GM18511 (cell line): Measurements from ENCODE around the gene TOX2.
A peak's percentile ranks its signal among the peaks of the same experiment; 100 is the strongest.

Source experiments
- ATAC-seq: cut with Tn5 transposase; IDR thresholded peaks from one replicate; pipeline ENCODE4 v1.9.1; 2021; ENCODE audit warnings: mild to moderate bottlenecking, moderate library complexity; ENCODE audit not compliant: unreplicated experiment

TOX2 gene

GRCh38 chr20:43938932-43939761 lies 24.5 kb downstream of the TOX2 start:
- ATAC-seq = no peak

- ATAC-seq = no peak
These were observed 25.1 kb downstream of the TOX2 start for GRCh38 chr20:43939762-43940121.

- ATAC-seq = no peak
These were observed 26.0 kb downstream of the TOX2 start for GRCh38 chr20:43940518-43941225.

GRCh38 chr20:43941476-43942200 lies 27.0 kb downstream of the TOX2 start:
- ATAC-seq = peak; percentile 45

DNA sequence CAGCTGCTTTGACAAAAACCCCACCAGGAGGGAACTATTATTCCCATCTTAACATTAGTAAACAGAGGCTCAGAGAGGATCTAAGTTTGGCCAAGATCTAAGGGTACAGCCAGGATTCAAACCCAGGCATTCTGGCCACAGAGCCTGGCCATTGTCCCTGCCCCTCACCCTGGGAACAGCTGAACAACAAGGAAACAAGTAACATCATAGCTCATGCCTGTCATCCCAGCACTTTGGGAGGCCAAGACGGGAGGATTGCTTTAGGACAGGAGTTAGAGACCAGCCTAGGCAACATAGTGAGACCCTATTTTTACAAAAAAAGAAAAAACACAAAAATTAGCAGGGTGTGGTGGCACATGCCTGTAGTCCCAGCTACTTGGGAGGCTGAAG lies 27.5 kb downstream of the TOX2 start:
- peak; percentile 5 for ATAC-seq

DNA sequence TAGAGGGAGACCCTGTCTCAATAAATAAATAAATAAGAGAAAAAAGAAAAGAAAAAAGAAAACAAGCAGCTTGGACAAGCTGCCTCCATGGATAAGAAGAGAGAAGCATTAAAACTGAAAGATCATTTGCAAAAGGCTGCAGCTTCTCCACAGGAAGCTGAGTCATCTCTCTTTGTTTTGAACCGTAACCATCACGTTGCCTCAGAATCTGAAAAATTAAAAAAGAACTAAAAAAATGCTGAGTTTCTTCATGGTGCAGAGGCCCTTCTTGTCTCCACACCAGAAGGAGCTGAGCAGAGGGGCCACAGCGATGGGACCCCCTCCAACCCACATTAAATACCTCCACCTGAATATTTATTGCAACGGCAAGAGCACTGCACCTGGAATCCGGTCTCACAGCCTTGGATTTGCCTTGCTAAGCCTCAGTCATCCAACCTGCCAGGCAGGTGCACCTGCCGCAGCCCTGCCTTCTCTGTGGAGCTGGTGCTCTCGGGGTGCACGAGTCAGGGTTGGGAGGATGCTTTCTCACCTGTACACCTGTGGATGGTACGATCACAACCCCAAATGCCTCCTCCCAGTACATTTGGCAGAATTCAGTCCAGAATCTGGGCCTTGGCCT lies 28.1 kb downstream of the TOX2 start:
- ATAC-seq = peak; percentile 66

DNA sequence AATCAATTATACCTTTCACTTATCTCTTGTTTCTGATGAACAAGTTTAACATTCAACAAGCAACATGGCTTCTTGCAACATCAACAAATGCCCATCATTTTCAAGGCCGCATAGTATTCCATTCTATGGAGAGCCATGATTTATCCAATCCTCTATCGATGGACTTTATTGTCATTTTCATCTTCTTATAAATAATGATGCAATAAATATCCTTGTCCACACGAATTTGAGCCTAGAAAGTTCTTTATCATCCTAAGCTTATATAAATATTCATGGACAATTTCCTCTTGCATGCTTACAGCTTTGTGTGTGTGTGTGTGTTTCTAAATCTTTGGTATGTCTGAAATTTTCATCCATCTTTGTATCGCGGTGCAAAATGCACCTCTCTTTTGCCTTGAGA lies 29.1 kb downstream of the TOX2 start:
- ATAC-seq = no peak

DNA sequence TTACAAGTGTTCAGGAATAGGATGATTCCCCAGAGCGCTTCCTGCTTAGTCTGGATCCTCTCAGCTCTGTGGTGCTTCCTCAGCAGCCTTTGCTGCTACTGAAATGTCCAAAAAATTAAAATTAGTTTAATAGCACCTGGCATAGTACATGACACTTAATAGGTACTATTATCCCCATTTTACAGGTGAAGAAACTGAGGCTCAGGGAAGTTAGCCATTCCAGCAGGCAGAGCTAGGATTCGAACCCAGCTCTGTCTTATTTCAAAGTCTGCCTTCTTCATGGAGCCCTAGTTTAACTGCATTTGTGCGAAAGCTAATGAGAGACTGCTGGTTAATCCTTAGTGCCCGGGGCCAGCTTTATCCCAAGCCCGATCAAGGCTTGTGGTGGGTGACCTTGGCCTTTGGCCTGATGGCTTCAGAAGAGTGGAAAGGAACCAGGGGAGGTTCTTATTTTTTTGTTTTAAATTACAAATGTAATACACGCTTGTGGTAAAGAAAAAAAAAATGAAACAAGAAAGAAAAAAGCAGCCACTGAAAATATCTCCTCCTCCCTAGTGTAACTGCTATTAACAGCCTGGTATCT lies 30.1 kb downstream of the TOX2 start:
- no peak for ATAC-seq

DNA sequence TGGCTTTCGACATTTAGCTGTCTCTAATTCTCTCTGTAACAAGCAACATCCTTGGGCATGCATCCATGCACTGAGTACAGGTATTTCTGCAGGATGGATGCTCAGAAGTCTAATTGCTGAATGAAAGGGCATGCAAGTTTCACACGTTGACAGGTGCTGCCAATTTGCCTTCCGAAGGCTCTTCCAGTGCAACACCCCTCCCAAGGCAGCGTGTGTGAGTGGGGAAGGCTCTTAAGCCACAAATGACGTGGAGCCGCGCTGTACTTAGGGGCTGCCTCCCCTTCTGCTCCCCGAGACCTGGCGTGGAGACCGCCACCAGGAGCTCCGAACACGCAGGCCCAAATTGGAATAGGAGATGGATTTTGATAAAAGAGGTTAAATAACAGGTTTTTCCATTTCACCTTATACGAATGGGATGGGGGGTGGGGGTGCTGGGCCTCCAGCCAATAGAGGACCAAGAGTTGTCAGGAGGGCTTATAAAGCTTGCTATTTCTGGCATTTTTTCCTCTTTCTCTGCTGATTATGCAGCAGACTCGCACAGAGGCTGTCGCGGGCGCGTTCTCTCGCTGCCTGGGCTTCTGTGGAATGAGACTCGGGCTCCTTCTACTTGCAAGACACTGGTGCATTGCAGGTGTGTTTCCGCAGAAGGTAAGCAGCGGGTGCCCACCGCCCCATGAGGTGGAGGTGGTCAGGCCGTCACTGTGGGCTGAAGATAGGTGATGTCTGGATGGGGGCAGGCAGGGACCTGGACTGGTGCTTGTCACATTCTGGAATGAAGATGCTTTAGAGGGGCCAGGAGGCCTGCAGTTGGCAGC lies 30.9 kb downstream of the TOX2 start:
- no peak for ATAC-seq

- ATAC-seq = no peak
These were observed 31.5 kb downstream of the TOX2 start for GRCh38 chr20:43946206-43946491.

DNA sequence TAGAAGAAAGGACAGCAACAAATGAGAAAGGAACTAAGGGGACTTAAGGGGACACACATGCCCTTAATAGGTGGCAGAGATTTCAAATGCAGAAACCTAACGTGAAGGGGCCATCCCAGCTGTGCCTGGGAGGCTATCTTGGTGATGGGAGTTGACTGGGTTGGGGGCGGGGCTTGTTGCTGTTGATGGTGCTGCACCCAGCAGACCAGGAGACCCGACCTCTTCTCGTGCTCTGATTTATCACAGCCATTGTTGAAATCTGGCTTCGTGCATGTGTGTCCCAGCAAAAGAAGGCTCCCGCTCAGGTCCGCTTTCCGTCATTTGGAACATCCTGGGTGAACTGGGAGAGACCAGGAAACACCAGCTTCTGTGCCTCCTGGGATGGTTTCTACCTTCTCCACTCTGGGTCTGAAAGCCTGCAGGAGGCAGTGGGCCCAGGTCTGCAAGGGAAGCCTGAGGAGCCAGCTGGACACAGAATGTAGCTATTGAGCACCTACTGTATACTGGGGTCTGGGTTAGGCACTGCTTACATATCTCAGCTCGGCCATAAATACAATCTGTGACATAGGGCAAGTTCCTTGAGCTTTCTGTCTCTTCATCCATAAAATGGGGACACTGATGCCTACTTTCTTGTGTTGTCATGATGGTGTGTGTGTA lies 32.1 kb downstream of the TOX2 start:
- no peak for ATAC-seq

GRCh38 chr20:43947316-43947710 lies 32.7 kb downstream of the TOX2 start:
- ATAC-seq = no peak

DNA sequence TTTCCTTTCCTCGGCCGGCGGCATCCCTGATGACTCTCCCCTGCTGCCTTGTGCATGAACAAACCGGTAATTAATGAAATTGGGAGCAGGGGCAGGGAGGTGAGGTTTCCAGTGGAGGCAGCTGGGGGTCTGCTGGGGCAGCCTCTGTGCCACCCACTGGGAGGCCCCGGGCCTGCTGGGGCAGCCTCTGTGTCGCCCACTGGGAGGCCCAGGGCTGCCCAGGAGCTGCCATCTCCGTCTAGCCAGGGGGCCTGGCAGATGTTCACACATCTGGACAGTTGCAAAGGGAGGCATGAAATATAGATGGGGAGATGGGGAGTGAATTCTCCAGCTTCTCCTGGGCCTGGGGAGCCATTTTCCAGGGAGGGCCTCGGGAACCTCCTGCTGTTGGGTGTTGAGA lies 33.8 kb downstream of the TOX2 start:
- ATAC-seq = no peak

- no peak for ATAC-seq
These were observed 34.6 kb downstream of the TOX2 start for GRCh38 chr20:43949248-43949647.

- peak; percentile 81 for ATAC-seq
These were observed 35.3 kb downstream of the TOX2 start for GRCh38 chr20:43949741-43950618.

DNA sequence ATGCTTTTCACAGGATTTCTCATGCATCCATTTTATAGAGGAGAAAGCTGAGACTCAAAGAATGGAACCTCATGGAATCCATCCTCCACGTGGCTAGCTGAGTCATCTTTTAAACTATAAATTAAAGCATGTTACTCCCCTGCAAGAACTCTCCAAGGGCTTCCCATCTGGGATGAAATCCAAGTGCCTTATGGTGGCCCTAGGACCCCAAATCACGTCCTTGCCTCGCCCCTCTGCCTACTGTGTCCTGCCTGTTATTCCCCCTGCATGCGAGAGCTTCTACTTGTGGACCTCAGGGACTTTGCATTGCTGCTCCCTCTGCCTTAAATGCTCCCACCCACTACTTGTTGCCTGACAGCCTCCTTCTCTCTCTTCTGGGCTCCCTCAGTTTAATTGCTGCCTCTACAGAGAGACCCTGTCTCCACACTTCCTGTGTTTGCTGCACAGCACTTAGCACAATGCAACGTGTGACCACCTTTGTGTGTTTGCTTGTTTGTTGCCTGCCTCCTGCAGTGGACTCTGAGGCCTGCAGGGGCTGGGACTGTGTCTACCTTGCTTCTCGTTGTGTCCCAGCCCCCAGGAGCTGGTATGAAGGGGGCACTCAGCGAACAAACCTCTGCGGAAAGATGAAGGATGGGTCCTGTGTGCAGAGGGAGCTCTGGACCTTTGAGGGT lies 39.4 kb downstream of the TOX2 start:
- no peak for ATAC-seq

- ATAC-seq = no peak
These were observed 40.0 kb downstream of the TOX2 start for GRCh38 chr20:43954704-43955061.

GRCh38 chr20:43955062-43955749 lies 40.6 kb downstream of the TOX2 start:
- ATAC-seq = peak; percentile 77
